GM21576 (cell line): ENCODE measurements around the gene ITM2C.
A peak's percentile ranks its signal among the peaks of the same experiment; 100 is the strongest.

Experiments used
- ATAC-seq: cut with Tn5 transposase; IDR thresholded peaks from one replicate; pipeline ENCODE4 v1.9.1; 2021; ENCODE audit warnings: mild to moderate bottlenecking, moderate library complexity; ENCODE audit not compliant: unreplicated experiment

ITM2C gene

DNA sequence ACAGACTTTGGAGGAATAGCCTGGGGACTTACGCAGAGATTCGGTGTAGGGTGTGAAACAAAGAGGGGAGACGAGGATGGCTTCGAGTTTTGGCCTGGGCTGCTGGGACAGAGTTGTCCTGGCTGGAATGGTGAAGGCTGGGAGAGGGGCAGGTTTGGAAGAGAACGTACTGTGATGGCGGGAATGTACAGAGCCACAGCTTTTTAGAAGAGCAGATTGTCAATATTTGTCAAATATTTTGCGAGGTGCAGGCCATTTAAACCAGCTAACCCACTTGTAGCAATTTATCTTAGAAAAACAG lies 14.4 kb upstream of the ITM2C start:
- ATAC-seq, result no peak

DNA sequence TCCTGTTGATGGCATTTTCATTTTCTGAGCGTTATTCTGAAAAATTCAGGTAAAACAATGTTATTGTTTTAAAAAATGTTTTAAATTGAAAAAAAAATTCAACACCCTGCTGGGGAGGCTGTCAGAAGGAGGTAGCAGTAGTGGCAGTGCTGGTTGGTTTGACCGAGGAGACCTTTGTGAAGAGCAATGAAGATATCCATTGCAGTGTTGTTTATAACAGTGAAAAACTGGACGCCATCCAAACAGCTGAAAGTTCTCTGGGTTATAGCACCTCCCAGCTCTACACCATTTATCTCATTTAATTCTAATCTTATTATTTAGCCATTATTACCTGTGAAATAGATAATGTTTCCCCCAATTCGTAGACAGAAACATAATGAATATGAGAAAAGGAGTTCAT lies 12.6 kb upstream of the ITM2C start:
- ATAC-seq, result no peak

DNA sequence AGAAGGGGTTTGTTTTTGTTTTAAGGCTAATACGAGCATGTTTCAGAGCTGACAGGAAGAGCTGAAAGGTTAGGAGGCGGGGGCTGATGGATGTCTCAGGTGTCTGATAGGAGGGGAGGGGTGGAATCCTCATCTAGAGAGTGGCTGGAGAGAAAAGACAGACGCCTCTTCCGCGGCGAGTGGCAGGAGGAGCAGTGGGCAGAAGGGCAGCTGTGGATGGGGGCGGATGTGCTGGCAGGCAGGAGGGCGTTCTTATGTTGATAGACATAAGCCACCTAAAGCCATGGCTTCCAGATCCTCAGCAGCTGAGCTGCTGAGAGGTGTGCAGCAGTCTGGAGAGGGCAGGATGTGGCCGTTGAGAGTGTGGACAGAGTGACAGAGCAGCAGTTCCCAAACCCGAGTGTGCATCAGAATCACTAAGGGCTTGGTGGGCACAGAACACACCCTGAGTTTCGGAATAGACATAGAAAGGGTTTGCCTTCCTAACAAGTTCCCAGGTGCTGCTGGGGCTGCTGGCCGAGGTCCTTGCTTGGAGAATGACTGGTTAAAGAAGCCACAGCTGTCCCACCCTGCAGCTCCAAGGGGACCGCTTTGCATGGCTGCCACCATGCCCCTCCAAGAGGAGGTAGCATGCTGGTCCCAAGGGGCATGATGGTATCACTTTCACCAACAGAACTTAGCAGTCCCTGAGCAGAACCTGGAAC lies 3.0 kb upstream of the ITM2C start:
- no peak for ATAC-seq

DNA sequence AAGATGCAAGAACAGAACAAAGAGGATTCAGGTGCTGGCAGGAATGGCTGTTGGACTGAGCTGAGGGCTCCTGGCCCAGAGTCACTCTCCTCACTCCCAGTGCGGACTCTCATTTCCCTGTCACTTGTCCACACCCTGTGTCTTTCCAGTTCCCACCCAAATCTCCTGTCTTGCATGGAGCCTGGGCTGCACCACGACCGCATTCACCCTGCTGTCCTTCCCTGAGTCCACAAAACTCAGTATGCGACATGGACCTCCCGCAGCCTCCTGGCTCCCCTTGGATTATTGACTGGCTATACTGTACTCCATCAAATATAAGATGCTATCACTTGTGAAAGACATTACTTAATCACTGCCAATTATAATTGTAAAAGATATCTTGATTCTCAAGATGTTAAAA lies 2.5 kb upstream of the ITM2C start:
- no peak for ATAC-seq

DNA sequence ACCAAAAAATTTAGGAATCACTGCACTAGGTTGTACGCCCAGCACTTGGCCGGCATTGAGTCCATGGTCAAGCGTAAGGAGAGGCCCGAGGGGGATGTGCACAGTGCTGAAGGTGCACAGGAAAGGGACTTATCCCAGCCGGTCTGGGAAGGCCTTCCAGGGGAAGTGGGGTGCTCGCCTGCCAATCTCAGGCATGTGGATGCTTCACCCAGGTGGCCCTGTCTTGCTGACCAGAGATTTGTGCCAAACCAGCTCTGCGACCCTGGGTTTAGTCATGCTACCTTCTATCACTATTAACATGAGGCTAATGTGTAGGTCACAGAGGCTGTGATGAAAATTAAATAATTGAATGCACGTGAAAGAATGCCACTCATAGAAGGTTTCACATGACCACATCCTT lies 1.7 kb upstream of the ITM2C start:
- ATAC-seq, result no peak

DNA sequence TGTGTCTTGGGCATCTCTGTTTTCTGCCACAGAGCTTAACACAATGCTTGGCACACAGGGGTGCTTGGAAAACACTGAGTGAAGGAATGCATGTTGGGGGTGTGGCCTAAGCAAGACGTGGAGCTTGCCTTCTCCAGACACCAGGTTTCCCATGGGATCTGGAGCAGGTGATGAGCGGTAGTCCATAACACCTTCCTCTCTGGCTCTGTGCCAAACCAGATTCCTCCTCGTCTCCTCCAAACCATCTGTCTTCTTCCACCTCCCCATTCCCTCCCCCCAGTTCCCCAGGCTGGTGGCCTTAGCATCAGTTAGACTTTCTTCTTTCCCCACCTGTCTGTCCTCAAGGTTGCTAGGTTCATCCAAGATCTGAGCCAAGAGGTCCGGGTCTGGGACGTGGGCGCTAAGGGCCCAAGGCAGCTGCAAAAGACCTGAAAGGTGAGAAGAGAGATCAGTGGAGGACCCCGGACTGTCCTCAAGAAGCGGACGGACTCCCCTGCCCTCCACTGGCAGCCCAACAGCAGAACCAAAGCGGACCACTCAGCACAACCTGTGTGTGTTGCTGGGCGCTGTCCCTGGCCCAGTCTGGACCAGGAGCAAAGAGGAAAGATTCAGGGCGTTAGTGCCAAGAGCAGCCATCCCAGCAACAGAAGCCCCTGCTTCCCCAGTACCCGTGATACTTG lies 1.2 kb upstream of the ITM2C start:
- ATAC-seq, result no peak

DNA sequence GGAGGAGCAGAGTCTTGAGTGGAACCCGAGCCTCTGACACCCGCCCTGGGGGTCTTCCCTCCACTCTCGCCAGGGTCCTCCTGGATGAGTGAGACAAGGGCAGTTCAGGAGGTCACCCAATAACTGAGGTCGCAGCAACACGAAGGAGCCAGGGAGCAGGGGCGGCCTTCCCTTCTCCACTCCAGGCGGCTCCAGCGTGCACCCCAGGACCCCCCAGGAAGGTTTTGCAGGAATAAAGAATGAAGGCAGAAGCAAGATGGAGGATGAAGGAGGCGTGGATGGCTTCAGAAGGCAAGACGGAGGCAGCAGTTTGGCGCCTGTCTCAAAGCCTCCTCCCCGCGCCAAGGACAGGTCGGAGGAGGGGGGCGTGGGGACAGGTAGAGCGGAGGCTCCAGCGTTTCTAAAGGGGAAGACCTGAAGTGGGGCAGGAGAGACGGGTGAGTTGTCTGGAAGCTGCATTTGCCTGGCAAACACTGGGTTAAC lies 579 bp upstream of the ITM2C start:
- no peak for ATAC-seq

DNA sequence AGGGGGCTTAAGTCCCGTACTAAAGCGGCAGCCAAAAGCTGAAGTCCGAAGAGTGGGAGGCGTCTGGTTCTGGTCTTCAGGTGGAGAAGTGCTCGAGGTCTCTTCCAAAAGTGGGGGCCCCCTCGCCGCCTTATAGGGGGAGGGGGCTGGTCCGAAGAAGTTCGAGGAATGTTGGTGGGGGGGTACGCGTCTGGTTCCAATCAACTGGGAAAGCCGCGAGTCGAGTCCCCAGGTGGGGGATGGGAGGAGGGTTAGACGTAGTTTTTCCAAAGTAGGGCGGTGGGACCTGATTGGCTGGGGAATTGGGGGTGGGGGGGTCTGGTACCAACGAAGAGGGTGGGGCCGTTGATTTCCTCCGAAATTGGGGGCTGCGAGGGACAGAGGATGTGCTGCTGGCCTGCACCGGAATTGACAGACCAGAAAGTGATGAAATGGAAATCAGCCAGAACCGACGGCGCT lies 594 bp downstream of the ITM2C start:
- ATAC-seq, result no peak

DNA sequence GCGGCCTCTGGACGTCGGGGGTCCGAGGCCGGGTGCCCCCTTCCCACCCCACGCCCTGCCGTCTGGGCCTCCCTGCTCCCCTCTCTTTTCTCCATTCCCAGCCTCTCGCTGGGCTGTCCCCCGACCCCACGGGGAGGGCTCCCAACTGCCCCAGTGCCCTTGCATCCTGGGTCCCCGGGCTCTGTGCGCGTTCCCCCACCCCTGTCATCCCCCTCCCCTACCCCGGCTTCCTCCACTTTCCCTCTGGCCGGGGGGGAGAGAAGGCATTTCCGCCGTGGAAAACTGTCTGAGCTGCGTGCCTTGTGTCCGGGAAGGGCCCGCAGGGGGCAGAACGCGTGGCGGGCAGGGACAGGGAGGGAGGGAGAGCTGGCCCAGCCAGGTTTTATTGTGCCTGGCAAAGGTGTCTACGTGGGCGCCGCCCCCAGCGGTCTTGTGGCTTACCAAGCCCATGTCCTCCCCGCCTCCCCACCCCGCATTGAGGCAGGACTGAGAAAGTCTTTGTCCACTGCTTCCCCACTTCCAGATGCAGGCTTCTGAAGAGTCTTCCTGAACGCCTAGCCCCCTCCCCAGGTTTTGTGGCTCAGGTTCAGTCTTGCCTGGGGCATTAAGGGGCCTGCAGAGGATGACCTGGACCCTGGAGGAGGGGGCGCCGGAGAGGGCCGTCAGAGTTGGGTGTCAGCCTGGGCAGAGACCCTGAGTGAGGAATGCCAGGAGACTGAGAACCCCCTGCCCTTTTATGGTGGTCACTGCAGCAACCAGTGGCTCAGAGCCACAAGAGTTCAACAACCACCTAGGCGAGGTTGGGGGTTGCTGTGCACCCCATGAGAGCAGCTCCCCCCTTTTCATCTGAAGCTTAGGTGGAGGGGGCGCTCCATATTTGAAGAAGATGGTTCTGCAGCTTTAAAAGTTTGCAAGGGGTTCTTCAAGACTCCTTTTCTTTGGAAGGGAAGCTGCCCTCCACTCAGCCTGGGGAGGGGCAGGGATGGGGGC lies 1.3 kb downstream of the ITM2C start:
- no peak for ATAC-seq

DNA sequence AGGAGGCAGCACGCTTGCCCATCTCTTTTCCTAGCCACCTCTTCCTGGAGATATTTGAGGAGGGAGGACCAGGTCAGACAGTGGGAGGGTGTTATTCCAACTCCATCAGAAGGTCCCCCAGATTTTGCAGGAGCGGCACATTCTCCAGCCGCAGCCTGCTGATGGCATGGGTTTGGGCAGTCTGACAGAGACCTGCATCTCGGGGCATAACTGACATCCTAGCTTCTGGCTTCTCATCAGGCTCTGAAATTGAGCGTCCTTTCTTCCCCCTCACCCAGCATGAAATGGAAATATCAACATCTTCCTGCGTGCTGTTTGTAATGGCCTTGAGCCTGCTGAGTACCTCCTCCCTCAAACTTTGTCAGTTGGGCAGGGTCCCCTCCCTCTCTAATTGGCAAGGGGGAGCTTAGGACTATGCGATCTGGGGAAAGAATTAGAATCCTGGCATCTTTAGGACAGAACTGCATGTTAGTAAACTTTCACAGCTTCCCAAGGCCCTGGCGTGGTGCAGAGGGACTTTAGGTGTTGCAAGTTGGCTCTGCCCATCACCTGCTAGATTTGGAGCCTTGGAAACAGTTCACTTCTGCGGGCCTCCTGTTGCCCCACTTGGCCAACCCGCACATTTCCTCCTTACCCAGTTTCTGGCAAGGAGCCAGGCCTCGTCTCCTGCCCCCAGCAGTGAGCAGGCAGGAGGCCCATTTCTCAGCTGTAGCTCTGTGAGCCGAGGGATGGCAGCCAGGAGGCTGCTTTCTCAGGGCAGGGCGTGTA lies 2.2 kb downstream of the ITM2C start:
- no peak for ATAC-seq

DNA sequence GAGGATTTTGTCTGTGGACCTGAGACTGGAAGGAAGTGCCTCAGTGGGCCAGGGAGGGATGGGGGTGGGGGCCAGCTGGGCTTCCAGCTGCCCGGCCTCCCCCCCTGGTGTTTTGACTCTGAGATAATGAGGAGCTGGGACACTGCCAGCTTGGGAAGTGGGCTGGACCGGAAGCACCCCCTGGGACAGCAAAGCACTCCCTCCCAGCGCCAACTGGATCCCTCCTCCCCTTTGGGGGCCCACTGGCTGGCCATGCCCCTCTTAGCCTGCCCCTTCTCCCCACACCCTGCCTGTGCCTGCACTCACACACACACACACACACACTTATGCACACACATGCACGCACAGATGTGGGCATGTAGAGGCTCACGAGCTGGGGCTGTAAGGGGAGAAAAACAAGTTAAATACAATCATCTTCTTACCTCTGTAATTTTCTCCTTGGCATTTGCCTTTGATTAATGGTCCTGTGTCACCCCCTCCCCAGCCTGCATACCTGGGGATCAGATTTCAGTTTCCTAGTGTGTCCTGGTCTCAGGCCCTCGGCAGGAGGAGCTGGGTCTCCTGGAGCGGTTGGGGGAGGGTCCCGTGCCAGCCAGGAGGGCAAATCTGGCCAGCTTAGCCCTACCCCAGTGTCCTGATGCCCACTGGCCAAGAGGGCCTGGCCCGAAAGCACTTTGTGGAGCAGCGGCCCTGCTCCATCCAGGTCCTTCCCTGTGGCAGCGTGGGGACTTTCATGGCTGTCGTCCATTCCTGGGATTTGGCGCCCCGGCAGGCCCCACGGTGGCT lies 3.6 kb downstream of the ITM2C start:
- no peak for ATAC-seq

DNA sequence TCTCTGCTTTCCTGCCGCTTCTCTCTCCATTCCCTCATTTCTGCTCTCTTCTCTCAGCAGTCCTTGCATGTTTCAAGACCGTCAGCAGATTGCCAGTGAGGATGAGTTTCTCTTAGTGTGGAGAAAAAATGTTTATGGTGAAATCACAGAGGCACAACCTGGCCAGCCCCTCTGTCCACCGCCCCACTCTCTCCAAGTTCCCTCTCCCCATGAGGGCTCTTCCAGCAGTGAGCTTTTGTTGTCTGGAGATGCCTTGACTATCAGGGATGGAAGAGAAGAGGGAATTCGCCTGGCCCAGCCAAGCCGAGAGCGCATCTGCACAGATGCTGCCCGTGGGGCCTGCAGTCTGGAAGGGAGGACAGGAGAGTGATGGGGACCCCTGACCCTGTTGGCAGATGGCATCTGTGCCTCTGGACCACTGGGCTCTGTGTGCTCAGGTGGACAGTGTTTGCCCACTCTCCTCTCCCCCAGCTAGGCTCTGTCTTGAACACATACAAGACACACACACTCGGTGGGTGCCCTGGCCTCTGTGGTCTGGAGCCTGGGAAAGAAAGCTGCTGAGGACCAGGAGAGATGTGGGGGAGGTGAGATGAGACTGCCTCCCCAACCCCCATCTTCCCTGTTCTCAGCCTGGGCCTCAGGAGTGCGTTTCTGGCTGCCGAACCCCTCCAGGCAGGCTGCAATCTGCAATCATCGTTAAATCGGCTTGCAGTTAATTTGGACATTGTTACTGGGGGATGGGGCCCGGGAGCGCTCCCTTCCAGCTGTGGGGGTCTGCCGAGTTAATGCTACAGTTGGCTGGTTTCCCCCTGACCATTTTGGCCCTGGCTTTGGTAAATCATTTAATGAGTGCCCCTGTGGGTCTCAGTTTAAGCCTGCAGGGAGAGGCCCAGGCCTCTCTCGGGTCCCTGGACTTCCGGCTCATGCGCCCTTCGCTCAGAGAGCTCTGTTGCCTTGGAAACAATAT lies 4.5 kb downstream of the ITM2C start:
- ATAC-seq, result no peak

DNA sequence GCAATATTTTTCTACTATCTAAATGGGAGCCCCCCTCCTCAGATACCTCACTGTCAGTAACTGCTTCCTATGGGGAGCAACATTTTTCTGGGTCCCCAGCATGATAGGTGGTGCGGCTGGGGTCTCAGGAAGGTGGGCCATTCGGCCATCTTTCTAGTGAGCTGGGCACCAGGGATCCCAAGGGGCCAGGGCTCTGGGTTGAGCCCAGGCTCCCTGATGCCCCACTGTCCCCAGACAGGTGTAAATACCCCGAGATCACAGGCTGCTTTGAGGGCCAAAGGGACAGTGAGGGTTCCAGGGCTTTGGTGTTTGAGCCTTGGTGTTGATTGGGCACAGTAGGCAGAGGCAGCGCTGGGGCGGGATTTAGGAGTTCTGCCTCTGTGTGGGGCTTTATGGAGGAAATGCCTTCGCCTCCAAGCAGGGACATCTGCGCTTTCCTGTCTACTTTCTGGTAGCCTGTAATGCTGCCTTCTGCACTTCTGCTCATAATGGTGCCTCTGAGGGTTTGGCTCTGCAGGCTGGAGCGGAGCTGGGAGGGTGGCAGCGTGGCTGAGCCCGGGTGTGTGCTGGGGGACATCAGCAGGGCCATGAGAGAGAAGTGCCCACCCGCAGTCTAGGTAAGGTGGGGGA lies 5.3 kb downstream of the ITM2C start:
- no peak for ATAC-seq

DNA sequence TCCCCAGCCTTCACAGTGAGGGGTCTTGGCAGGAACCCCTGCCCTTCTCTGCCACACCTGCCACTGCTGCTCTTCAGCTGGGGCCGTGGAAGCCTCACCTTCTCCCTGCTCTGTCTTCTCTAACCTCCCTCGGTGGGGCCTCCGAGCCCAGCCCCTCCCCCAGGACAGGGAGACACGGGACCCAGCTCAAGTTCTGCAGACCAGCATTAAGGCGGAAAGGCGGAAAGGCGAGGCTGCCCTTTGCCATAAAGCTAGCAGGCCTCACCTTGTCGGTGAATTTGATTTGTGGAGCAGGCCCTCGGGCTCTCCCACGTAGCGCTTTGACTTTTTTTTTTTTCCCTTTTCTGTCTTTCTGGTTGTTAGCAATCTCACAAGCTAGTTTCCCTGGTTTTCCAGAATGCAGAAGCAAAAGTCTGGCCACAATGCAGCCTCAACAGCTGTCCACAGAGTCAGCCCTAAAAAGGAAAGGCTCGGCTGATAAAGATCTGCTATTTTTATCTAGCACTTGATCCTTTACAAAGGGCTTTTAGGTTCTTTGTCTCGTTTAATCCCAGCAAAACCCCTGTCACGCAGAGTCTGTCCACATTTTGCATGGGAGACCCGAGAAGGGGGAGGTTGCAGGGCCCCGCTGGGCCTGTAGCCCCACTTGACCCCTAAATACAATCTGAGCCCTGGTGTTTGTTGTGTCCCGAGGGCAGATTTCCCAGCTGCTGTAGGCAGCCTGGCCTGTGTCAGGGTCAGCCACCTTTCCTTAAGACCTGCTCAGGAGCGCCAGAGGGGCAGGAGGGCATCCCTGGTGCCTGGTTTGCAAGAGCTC lies 6.0 kb downstream of the ITM2C start:
- no peak for ATAC-seq

DNA sequence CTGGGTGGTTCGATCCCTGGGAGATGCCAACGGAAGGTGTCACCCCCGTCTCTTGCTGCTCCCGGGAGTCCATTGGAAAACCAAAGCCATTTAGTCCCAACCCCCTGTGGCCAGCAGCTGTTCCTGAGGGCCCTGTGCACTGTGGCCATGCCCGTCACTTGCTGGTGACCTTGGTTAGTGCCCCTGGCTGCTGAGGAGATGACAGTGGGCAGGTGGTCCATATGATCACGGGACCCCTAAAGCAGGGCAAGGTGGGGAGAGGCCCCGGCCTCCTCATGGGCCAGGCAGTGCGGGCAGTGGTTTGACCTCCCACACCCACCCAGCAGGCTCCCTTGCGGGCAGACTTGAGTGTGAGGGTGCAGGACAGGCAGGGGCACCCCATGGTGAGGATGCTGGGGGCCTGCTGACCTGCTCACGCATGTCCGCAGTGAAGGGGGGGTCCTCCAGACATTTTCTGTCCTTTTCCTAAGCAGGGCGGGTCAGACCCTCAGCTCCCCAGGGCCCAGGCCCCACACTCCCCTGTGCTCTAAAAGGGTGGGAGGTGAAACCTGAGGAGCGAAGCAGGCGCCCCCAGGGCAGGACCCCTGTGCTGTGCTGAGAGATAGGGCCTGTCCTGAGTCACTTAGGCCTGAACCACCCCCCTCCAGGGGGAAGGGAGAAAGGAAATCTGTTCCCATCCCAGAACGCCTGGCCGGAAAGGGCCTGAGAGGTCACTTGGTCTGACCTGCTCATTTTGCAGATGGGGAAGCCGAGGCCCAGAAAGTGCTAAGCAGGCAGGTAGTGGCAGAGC lies 6.8 kb downstream of the ITM2C start:
- ATAC-seq, result no peak

DNA sequence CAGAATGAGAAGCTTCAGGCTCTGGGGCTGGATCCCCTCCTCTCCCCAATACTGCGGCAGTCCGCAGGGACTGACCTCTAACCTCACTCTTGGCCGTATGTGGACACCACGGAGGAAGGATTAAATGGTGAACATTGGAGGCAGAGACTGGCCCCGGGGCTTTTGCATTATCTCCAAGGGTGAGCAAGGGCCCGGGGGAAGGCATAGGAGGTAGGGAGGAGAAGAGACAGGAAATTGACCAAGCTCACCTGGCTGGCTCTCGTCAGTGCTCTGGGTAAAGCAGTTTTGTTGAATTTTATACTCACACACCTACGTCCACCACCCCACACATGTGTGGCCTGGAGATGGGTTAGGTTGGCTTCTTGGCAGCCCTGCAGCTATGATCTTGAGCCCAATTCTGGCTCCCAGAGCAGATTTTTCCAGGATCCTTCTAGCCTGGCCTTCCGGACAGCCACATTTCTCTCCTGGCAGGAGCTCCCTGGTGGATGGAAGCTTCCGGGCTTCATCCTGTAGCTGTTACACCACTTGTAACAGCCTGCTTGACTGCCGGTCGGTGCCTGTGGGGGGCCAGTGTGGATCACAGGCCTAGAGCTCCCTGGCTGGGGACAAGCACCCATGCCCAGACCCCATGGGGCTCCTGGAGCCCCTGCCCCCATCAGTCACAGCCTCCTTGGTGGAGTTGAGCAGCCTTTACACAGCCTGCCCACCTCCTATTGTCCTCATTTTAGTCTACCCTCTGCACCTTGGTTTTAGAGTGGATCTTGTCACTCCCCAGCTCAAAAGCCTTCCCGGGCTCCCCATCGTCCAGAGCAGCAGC lies 7.6 kb downstream of the ITM2C start:
- peak; percentile 0 for ATAC-seq
